CD4-positive, alpha-beta T cell treated with Interleukin-12 subunit alpha and Interleukin-12 subunit beta, for 1 hour (primary cell): Measurements from ENCODE around the gene GNG13.
"Not testable (repeated sequence)": the region's sequence is repeated elsewhere in the genome, so short reads cannot be mapped to it uniquely, and the experiment has no call there.

Experiments used
- DNase-seq: peaks from one replicate; pipeline ENCODE4 v3.0.0-alpha.2; 2020

Gene GNG13, protein sequence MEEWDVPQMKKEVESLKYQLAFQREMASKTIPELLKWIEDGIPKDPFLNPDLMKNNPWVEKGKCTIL

DNA sequence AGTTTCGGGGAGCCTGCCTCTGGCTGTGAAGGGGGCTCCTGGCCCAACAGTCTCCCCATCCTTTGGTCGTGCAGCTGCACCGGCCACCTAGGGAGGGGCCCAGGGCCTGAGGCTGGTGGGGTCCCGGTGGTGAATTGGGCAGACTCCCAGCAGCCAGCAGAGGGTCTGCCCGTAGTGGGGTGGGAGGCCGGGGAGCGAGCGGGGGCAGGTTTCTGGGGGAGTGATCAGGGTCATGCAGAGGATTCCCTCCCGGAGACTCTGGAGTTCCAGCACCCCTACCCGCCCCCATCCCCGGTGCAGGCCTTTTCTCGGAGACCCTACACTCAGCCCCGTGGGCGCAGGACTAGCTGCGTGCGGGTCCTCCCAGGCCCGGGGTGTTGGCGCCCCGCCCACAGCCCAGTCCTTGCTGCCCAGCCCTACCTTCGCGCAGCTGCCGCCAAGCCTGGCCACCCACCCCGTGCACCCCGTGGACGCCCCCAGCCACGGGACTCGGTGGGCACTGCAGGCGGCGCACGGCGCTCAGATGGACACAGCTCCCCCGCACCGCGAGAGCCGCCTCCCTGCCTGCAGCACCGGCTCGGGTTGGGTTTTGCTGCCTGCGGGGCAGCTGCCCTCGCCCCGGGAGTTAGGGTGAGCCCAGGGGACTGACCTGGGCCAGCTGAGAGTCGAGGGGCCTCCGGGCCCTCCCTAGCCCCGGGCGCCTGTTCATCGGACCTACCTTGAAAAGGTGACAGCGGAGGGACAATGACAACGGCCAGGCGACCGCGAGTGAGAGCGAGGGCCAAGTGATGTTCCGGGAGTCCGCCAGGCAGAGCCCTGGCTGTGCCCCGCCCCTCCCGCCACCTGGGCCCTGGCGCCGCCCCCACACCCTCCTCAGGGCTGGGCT, at the start of gene GNG13:
Gene GNG13 (minus strand): TSS at position 787 of the 886 bp plus-strand sequence. CDS start 1,657 bp downstream, outside the sequence.
- DNase-seq, result no peak

DNA sequence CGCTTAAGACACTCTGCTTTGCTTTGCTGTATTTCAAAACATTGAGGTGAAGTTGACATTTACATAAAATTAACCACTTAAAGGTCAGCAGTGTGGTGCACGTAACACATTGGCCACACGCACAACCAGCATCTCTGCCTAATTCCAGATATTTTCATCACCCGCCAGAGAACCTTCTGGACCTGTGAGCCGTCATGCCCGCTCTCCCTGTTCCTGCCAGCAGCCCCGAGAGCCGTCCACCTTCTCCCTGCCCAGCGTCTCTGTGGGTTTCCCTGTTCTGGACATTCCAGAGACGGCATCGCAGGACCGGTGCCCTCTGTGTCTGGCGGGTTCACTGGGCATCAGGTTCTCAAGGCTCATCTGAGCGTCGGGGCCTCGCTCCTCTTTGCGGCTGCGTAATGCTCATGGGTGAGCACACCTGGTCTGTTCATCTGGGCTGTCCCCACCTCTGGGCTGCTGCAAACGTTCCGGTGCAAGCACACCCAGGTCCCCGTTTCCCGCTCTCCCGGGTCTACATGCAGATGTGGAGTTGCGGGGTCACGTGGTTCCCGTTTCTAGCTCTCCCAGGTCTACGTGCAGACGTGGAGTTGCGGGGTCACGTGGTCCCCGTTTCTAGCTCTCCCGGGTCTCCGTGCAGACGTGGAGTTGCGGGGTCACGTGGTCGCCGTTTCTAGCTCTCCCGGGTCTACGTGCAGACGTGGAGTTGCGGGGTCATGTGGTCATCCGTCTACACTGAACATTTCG, 48.1 kb upstream of the GNG13 start:
- DNase-seq, result no peak

- DNase-seq, result no peak
Measured at GRCh38 chr16:847681-848445, 47.3 kb upstream of the GNG13 start.

GRCh38 chr16:847151-847550, 46.6 kb upstream of the GNG13 start:
- no peak for DNase-seq

- DNase-seq, result no peak
Measured at GRCh38 chr16:845351-845745, 44.8 kb upstream of the GNG13 start.

- no peak for DNase-seq
Measured at GRCh38 chr16:844638-845350, 44.3 kb upstream of the GNG13 start.

DNA sequence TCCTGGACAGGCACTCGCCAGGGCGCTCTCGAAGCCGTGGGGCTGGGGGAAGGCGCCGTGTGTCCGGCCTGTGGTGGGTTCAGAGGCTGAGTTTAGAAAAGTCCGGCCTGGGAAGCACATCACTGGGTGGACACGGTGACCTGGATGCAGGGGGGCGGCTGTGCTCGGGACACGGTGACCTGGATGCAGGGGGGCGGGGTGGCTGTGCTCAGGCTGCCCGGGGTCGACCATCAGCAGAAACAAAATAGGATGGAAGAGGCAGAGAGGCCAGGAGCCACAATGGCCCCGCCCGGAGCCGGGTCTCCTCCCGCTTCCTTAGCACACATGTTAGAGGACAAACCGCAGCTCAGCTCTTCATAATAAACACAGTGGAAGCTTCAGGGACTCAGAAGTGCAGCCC, 43.2 kb upstream of the GNG13 start:
- DNase-seq, result no peak

- no peak for DNase-seq
Measured at GRCh38 chr16:842711-843560, 42.4 kb upstream of the GNG13 start.

DNA sequence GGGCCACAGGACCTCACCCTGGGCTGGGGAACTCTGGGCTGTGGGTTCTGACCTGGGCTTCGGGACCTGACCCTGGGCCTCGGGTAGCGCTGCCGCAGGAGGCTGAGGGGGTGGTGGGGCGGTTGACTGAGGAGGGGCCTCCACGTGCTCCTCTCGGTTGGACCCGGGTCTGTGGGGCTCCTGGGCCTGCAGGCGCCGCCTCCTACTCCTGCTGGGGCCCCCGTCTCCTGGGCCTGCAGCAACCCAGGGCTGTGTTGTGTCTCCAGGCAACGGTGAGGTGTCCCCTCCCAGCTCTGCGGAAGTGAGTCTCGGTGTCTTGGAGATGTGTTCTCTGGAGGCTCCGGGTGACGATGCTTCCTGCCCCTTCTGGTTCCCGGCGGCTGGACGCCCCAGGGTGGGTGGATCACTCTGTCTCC, 41.5 kb upstream of the GNG13 start:
- DNase-seq, result no peak

- no peak for DNase-seq
Measured at GRCh38 chr16:841455-842060, 41.0 kb upstream of the GNG13 start.

DNA sequence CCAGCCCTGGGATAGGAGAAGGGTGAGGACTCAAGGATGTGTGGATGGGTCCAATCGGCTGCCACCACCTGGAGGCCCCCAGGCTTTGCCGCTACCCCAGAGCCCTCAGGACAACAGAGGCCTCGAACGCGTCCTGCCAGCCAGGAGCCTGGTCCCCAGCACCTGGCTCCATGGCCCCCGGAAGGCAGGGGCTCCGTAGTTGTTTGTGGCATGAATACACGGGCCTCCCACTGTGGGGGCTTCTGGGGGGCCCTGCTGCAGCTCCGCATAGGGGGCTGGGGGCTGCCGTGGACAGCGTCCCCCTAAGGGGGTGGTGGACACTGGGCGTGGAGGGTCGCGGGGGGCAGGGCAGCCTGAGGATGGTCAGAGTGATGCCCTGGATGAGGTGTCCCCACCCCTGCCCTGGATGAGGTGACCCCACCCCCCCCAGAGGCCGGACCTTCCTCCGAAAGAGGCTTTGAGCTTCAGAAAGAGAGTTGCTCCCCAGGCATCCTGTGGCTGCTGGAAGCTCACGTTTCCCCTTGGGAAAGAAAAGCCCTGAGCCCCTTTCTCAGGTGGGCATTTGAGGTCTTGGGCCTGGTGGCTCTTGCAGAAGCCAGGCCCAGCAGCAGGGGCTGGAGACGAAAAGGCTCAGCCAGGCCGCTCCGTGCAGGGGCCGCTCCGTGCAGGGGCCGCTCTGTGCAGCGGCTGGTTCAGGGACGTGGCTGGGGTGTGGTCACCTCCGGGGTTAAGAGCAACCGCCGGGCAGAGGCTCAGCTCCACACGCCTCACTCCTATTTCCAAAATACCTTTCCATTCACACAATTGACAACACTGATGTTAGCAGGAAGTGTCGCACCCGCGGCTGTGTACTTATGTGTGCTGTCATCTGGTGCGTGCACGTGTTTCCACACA, 40.3 kb upstream of the GNG13 start:
- no peak for DNase-seq

GRCh38 chr16:839643-840408, 39.3 kb upstream of the GNG13 start:
- DNase-seq, result no peak

DNA sequence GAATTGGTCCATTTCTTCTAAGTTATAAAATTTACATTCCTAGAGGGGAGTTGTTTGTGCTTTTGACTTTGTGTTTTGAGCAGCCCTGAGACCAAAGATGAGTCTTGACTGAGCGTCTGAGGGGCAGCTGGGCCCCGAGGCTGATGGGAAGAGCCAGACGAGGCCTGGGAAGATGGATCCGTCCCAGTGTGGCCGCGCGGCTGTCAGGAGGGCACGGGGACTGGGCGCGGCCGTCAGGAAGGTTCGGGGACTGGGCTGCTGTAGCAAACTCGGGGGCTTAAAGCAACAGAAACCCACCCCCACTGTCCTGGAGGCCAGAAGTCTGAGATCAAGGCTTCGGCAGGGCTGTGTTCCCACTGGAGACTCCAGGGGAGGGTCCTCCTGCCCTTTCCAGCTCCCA, 38.2 kb upstream of the GNG13 start:
- no peak for DNase-seq

GRCh38 chr16:836822-837221, 36.3 kb upstream of the GNG13 start:
- DNase-seq, result not testable (repeated sequence)

DNA sequence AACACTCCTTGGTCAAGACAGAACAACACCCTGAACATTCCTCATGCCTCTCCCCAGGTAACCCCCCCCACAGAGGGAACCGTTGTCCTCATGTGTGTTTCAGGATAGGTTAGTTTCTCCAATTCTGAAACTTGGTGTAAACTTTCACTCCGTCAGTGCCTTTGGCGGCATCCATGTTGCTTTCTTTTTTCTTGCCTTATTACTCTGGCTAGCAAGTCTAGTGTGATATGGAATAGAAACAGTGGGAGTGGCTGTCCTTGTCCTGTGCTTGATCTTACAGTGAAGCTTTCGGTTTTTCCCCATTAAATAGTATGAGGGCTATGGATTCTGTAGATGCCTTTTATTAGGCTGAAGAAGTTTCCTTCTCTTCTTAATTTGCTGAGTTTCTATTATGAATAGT, 35.7 kb upstream of the GNG13 start:
- DNase-seq, result no peak

DNA sequence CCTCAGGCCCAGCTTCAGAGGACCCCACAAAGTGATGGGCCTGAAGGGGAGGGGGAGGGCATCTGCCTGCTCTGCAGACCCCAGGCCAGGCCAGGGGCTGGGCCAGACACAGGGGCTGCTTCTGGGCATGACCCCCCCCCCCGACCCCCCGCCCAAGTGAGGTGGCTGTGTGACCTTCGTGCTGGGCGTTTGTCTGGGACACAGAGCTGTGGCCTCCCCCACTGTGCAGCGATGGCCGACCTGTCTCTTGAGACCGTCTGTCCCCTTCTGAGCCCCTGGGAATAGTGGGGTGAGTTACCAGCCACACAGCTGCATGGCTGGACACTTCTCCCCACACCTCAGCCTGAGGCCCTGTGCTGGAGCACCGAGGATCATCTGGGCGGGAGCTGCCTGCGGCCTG, 34.8 kb upstream of the GNG13 start:
- no peak for DNase-seq

- DNase-seq, result no peak
Measured at GRCh38 chr16:833411-833810, 32.9 kb upstream of the GNG13 start.

- DNase-seq, result no peak
Measured at GRCh38 chr16:832652-833336, 32.3 kb upstream of the GNG13 start.
